Astrocyte of the spinal cord (primary cell): Measurements from ENCODE around the gene SPHK1.
"Not testable (repeated sequence)": the region's sequence is repeated elsewhere in the genome, so short reads cannot be mapped to it uniquely, and the experiment has no call there.

Experiments used
- DNase-seq: peaks from one replicate; pipeline ENCODE4 v3.0.0; 2011; ENCODE audit warnings: low read depth, low spot score
- H3K4me3 ChIP-seq: 2 replicates; pipeline ENCODE4 v1.5.1; 2011; ENCODE audit warnings: low read depth, mild to moderate bottlenecking, low read length, moderate library complexity
- in situ Hi-C: cut with HindIII; loops from 2 replicates; pipeline ENCODE4 v1.10.0; 2017; ENCODE audit warnings: low sequenced_read_pairs
- TF ChIP-seq, protein P1 (sequence below): IDR thresholded peaks from 2 replicates; pipeline ENCODE4 v1.5.1; 2012; ENCODE audit warnings: low read depth, mild to moderate bottlenecking, low read length, inconsistent platforms

The SPHK1 gene

DNA sequence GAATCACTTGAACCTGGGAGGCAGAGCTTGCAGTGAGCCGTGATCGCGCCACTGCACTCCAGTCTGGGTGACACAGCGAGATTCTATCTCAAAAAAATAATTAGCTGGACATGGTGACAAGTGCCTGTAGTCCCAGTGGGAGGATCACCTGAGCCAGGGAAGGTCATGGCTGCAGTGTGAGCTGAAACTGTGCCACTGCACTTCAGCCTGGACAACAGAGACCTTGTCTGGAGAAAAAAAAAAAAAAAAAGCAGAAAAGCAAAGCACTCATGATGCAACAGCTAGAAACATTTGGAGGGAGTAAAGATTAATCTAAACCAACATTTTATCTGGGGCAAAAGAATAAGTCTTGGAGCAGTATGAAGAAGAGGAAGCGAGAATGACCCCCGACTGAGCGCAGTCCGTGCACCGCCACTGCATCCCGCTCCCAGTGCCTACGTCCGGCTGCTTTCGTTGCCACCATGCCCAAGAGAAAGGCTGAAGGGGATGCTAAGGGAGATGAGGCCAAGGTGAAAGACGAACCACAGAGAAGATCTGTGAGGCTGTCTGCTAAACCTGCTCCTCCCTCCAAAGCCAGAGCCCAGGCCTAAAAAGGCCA lies 38.9 kb upstream of the SPHK1 start:
- TF ChIP-seq, protein P1, sequence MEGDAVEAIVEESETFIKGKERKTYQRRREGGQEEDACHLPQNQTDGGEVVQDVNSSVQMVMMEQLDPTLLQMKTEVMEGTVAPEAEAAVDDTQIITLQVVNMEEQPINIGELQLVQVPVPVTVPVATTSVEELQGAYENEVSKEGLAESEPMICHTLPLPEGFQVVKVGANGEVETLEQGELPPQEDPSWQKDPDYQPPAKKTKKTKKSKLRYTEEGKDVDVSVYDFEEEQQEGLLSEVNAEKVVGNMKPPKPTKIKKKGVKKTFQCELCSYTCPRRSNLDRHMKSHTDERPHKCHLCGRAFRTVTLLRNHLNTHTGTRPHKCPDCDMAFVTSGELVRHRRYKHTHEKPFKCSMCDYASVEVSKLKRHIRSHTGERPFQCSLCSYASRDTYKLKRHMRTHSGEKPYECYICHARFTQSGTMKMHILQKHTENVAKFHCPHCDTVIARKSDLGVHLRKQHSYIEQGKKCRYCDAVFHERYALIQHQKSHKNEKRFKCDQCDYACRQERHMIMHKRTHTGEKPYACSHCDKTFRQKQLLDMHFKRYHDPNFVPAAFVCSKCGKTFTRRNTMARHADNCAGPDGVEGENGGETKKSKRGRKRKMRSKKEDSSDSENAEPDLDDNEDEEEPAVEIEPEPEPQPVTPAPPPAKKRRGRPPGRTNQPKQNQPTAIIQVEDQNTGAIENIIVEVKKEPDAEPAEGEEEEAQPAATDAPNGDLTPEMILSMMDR: no peak

GRCh38 chr17:76346936-76347335 lies 37.5 kb upstream of the SPHK1 start:
- H3K4me3 ChIP-seq, DNase-seq, in situ Hi-C loops: not testable (repeated sequence)

More for the DNA sequence above, 38.9 kb upstream of the SPHK1 start:
- in situ Hi-C loops: no loop called here
- DNase-seq: no peak
- H3K4me3 ChIP-seq: no peak overlapping the region

- in situ Hi-C loops: no loop called here
- no peak overlapping the region for H3K4me3 ChIP-seq
- no peak for DNase-seq
- TF ChIP-seq, protein P1: no peak
These were observed 33.9 kb upstream of the SPHK1 start for GRCh38 chr17:76350463-76350862.

- H3K4me3 ChIP-seq: no peak overlapping the region
- in situ Hi-C loops: no loop called here
- TF ChIP-seq, protein P1: no peak
- no peak for DNase-seq
These were observed 32.8 kb upstream of the SPHK1 start for GRCh38 chr17:76351526-76352071.

DNA sequence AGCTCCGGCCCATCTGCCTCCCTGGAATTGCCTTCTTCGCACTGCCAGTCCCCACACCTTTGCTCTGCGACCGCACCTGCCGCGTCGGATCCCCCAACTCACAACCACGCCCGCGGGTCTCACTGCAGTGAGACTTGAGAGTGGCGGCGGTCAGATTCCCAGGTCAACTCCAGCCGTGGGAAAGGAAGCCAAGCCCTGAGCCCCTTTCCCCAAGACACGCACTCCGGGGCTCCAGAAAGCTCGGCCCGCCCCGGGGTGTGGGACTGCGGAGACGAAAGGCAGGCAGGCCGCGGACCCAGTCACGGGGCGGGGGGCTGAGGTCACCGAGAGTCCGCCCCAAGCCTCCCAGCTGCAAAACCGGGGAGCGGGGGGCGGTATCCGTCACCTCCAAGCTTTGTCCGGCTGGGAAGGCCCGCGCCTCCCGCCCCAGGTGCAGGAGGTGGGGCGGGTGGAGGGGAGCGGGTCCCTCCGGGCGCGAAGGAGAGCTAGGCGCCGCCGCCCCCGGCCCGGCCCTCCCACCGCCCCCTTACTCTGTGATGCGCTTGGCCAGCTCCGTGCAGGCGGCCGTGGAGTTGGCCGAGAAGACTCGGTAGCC lies 31.3 kb upstream of the SPHK1 start:
- no peak for DNase-seq
- in situ Hi-C loops: no loop called here
- peak overlapping the region; percentile 71 for H3K4me3 ChIP-seq
- TF ChIP-seq, protein P1: no peak

DNA sequence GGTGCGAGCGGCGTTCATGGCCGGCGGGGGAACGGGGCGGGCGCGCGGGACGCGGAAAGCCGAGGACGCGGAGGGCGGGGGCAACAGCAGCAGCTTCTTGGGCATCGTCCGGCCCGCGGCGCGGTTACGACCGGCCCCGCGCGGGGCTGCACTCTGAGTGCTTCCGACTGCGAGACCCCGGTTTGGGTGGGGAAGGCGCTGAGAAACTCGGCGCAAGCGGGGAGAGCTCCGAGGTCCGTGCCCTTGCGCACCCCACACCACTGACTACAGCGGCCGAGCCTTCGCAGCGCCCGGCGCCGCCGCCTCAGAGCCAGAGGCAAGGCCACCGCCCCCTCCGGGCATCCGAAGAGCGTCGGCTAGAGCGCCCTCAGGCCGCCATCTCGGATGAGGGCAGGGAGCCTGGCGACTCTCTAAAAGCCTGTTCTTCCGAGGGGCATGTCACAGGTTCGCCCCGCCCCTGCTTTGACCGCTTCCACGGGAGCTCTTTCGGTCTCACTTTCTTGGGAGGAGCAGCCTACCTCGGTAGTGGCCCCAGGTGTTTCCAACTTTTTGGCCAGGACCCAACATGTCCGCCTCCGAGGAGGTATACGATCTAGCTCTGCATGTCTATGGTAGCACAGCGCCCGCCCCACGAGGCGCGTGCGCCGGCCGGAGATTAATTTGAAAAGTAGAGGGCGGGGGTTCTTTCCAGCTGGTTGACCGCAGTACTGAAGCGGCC lies 30.7 kb upstream of the SPHK1 start, which contains the start of gene PRPSAP1:
TSS of gene PRPSAP1 (minus strand) at position 318 of the 718 bp plus-strand sequence. CDS start at position 105, 213 bp downstream.
- peak within 1 kb of the TSS; percentile 71 for H3K4me3 ChIP-seq
- in situ Hi-C loops: no loop called here
- TF ChIP-seq, protein P1: peak; percentile 49
- peak; percentile 96 for DNase-seq
